Psoas muscle (tissue), 8 donors: ENCODE measurements around the gene LAMA3. TPM values are rescaled to one million over a fixed set of nuclear protein-coding genes. Genes with fewer than 3 reads are reported as not detected.

Experiments used
- ATAC-seq, 4 donors: fragments of 200-7000 bp; cut with Tn5 transposase; one replicate each; pipeline ENCODE4 v1.9.1; 2020; ENCODE audit warnings: moderate library complexity in 3 of 4, mild to moderate bottlenecking in 2 of 4
- DNase-seq, 2 donors: peaks; one replicate each; pipeline ENCODE4 v3.0.0-alpha.2; 2020
- H3K27ac ChIP-seq: fragments of 200-600 bp; one replicate; pipeline ENCODE4 v1.8.0; 2022
- H3K27me3 ChIP-seq, 3 donors: fragments of 200-600 bp in 1 of 3; one replicate each; pipeline versions ENCODE4 v1.6.1 to v1.8.0; 2013 to 2022; ENCODE audit warnings: low read length in 2 of 3, mild to moderate bottlenecking in 2 of 3, moderate library complexity in 1 of 3; ENCODE audit not compliant: insufficient read depth in 3 of 3
- H3K36me3 ChIP-seq, 2 donors: fragments of 200-600 bp in 1 of 2; one replicate each; pipeline versions ENCODE4 v1.6.1 to v1.8.0; 2013 to 2022; ENCODE audit warnings: low read depth in 1 of 2, mild to moderate bottlenecking in 1 of 2, moderate library complexity in 1 of 2; ENCODE audit not compliant: insufficient read depth in 1 of 2
- H3K4me1 ChIP-seq: fragments of 200-600 bp; one replicate; pipeline ENCODE4 v1.8.0; 2022
- H3K4me3 ChIP-seq: fragments of 200-600 bp; one replicate; pipeline ENCODE4 v1.8.0; 2022; ENCODE audit warnings: mild to moderate bottlenecking
- H3K9me3 ChIP-seq: fragments of 200-600 bp; one replicate; pipeline ENCODE4 v1.8.0; 2022
- WGBS, 3 donors: extraction: QIAGEN DNeasy Blood & Tissue Kit; methylation state at CpG; one replicate each; pipeline versions ENCODE4 v1.1.6 to v1.1.7; 2013; 5-methylcytosine and 5-hydroxymethylcytosine counted together
- intact Hi-C, 2 donors: fragments of 100-400 bp; cut with DNase I; formaldehyde crosslinking; loops; one replicate each; pipeline versions ENCODE4 v1.11.0 to v1.14.2; 2022
- polyA plus RNA-seq, 3 donors: library from polyadenylated mRNA; stranded (reverse); fragments of 200-250 nt; gene quantifications; one replicate each; pipeline ENCODE4 v1.2.3, GENCODE V29; 2013
- total RNA-seq, 4 donors: library from RNA; stranded (reverse); fragmentation: NEBNext Ultra II Directional in 2 of 4; extraction: Animal tissue kit (Norgen Biotek cat#: 25700) in 2 of 4; gene quantifications; one replicate each; pipeline versions ENCODE4 v1.2.1 to v1.2.4, GENCODE V29; 2021 to 2023
- TF ChIP-seq, protein P1 (sequence below): fragments of 200-600 bp; IDR thresholded peaks from one replicate; pipeline ENCODE4 v1.8.0; 2022; ENCODE audit warnings: antibody characterized with exemption
- donor health status: healthy with polysubstance abuse.
- donor health status: DM: no; HTN: no; CAD: no; lungs with moderate emphysema.
- donor health status: Bipolar disorder and iron deficiency.
- donor health status: healthy.
- donor health status: DM: yes; HTN: yes; CAD: no.
- donor health status: DM: no; HTN: no; CAD: no.
- donor health status: DM: no; HTN: no; CAD: no.
- donor health status: DM: yes; HTN: yes; CAD: no.

Gene LAMA3
- total and polyA plus RNA-seq, 7 donors = 0.49 to 4.2 (median 1.8) TPM

DNA sequence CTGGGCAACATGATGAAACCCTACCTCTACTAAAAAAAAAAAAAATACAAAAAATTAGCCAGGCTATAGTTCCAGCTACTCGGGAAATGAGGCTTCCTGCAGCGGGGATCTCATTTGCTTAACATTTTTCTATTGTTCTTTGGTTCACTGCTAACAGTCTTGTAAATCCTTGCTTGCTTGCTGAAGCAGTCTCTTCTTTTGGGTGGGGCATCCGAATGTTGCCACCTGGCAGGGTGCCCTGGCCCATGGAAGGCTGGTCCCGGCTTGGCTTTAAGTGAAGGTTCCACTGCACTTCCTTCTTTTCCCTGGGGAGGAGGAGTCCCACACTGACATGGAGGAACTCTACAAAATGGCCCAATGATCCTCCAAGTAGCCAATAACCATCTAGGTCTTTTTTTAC, 20.5 kb upstream of the LAMA3 start:
- DNase-seq (no peak), ATAC-seq (no peak)
- no peaks in the 10 kb centered on the region for H3K4me1 ChIP-seq
- no peak overlapping the region for H3K27ac ChIP-seq
- no peak overlapping the region for H3K4me3 ChIP-seq
- 14 to 22% (median 21%) methylated on average over 4 of the region's 4 CpGs for WGBS, 3 donors
- TF ChIP-seq, protein P1, sequence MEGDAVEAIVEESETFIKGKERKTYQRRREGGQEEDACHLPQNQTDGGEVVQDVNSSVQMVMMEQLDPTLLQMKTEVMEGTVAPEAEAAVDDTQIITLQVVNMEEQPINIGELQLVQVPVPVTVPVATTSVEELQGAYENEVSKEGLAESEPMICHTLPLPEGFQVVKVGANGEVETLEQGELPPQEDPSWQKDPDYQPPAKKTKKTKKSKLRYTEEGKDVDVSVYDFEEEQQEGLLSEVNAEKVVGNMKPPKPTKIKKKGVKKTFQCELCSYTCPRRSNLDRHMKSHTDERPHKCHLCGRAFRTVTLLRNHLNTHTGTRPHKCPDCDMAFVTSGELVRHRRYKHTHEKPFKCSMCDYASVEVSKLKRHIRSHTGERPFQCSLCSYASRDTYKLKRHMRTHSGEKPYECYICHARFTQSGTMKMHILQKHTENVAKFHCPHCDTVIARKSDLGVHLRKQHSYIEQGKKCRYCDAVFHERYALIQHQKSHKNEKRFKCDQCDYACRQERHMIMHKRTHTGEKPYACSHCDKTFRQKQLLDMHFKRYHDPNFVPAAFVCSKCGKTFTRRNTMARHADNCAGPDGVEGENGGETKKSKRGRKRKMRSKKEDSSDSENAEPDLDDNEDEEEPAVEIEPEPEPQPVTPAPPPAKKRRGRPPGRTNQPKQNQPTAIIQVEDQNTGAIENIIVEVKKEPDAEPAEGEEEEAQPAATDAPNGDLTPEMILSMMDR = no peak
- H3K27me3 ChIP-seq = peaks cover 0 to 2% (median under 1%) of the 10 kb centered on the region in 3 donors
- intact Hi-C loops = no loop called here
- H3K36me3 ChIP-seq = no peaks in the 10 kb centered on the region
- no peaks in the 10 kb centered on the region for H3K9me3 ChIP-seq

- intact Hi-C loops = no loop called here
Observed at GRCh38 chr18:23669202-23669766, 20.0 kb upstream of the LAMA3 start.

GRCh38 chr18:23669804-23670405, 19.3 kb upstream of the LAMA3 start:
- Histone ChIP-seq H3K9me3 (no peaks in the 10 kb centered on the region), H3K4me1 (no peaks in the 10 kb centered on the region), H3K36me3 (no peaks in the 10 kb centered on the region), H3K27ac (no peak overlapping the region), H3K4me3 (no peak overlapping the region), H3K27me3 (peaks cover 0 to 3% (median 0%) of the 10 kb centered on the region in 3 donors)
- TF ChIP-seq, protein P1 = no peak
- DNase-seq (no peak), ATAC-seq (no peak)
- 69 to 72% (median 72%) methylated on average over 4 of the region's 4 CpGs for WGBS, 3 donors
- intact Hi-C loops = no loop called here

More at GRCh38 chr18:23669202-23669766, 20.0 kb upstream of the LAMA3 start:
- TF ChIP-seq, protein P1 = no peak
- Histone ChIP-seq H3K4me1 (no peaks in the 10 kb centered on the region), H3K27me3 (peaks cover 0 to 3% (median 0%) of the 10 kb centered on the region in 3 donors), H3K27ac (no peak overlapping the region), H3K9me3 (no peaks in the 10 kb centered on the region), H3K4me3 (no peak overlapping the region), H3K36me3 (no peaks in the 10 kb centered on the region)
- DNase-seq = no peak
- ATAC-seq = no peak
- 66 to 85% (median 71%) methylated on average over 8 of the region's 8 CpGs for WGBS, 3 donors

- 14 to 53% (median 17%) methylated on average over 1 of the region's 1 CpG for WGBS, 3 donors
- Histone ChIP-seq H3K27me3 (peaks cover 0 to 2% (median 0%) of the 10 kb centered on the region in 3 donors), H3K36me3 (no peaks in the 10 kb centered on the region), H3K9me3 (no peaks in the 10 kb centered on the region), H3K4me3 (no peak overlapping the region), H3K27ac (no peak overlapping the region), H3K4me1 (no peaks in the 10 kb centered on the region)
- ATAC-seq (peak in 1 of 4 donors; percentile 54), DNase-seq (no peak)
- intact Hi-C loops = no loop called here
- TF ChIP-seq, protein P1 = no peak
Observed at GRCh38 chr18:23671564-23671963, 17.7 kb upstream of the LAMA3 start.
